K562 (cell line): ENCODE data around the gene PDE4D. TPM values are rescaled to one million over a fixed set of nuclear protein-coding genes. Genes with fewer than 3 reads are reported as not detected.
"Not testable (repeated sequence)": the region's sequence is repeated elsewhere in the genome, so short reads cannot be mapped to it uniquely, and the experiment has no call there.

Experiments used
- ATAC-seq: fragments of 200-7000 bp; cut with Tn5 transposase; 3 replicates; pipeline ENCODE4 v1.9.1; 2020; ENCODE audit warnings: moderate library complexity
- BruUV-seq: library from RNA; stranded (reverse); fragments of 400-500 nt; replicated peaks from 2 replicates; lab custom pipeline; 2021; lab: Mats Ljungman, UMichigan
- CTCF ChIA-PET: fragments of 300-600 bp; formaldehyde crosslinking; extraction: SDS; loops from one replicate; lab custom pipeline; 2021; ENCODE audit warnings: low intra/inter-chr PET ratio; lab: Yijun Ruan, JAX
- POLR2A ChIA-PET: fragments of 300-600, 350-650 bp; sonication (Branson Sonifier 250); formaldehyde crosslinking; extraction: SDS; loops from one replicate; lab custom pipeline; 2021; ENCODE audit warnings: antibody characterized with exemption, inconsistent platforms; lab: Yijun Ruan, JAX
- DNase-seq, 4 experiments: peaks; one replicate each; pipeline versions ENCODE4 v3.0.0 to v3.0.0-alpha.2; 2011 to 2018; ENCODE audit warnings: low spot score in 3 of 4, mixed read lengths in 3 of 4; ENCODE audit errors: extremely low read depth in 1 of 4
- FAIRE-seq: peaks from 2 replicates; lab custom pipeline; 2011; peaks lifted over from hg19 to GRCh38; lab: Jason Lieb, UNC
- H2AFZ ChIP-seq: 2 replicates; pipeline ENCODE4 v1.6.0; 2011; ENCODE audit warnings: low read depth, low read length, control low read depth, inconsistent platforms
- H3K27ac ChIP-seq: fragments of 200-600 bp; 3 replicates; pipeline ENCODE4 v1.8.0; 2011; ENCODE audit warnings: low read depth, mild to moderate bottlenecking, control low read depth, inconsistent platforms, low read length, moderate library complexity, mixed read lengths; ENCODE audit errors: extremely low read depth
- H3K27me3 ChIP-seq, 2 experiments: fragments of 300-600 bp in 1 of 2; 2 replicates in 1 of 2; 3 replicates in 1 of 2; pipeline versions ENCODE4 v1.6.0 to v1.8.0; 2011; ENCODE audit warnings: inconsistent platforms in 2 of 2, low read length in 2 of 2, mild to moderate bottlenecking in 1 of 2, mixed read lengths in 1 of 2, moderate library complexity in 1 of 2; ENCODE audit not compliant: control insufficient read depth in 2 of 2, insufficient read depth in 2 of 2
- H3K36me3 ChIP-seq: fragments of 300-600 bp; 3 replicates; pipeline ENCODE4 v1.8.0; 2011; ENCODE audit warnings: mild to moderate bottlenecking, low read length, inconsistent platforms; ENCODE audit not compliant: control insufficient read depth, insufficient read depth
- H3K4me1 ChIP-seq, 2 experiments: fragments of 200-600 bp in 1 of 2; replicated peaks in 1 of 2; 2 replicates in 1 of 2; 3 replicates in 1 of 2; pipeline versions ENCODE4 v1.5.1 to v1.8.0; 2011; ENCODE audit warnings: inconsistent platforms in 2 of 2, low read length in 2 of 2, mild to moderate bottlenecking in 1 of 2, mixed read lengths in 1 of 2, moderate library complexity in 1 of 2; ENCODE audit not compliant: control insufficient read depth in 2 of 2, insufficient read depth in 2 of 2
- H3K4me2 ChIP-seq: 2 replicates; pipeline ENCODE4 v1.6.1; 2011; ENCODE audit warnings: low read length, control low read depth, inconsistent platforms, mixed read lengths; ENCODE audit not compliant: insufficient read depth
- H3K4me3 ChIP-seq: fragments of 200-600 bp; sonication (generic), shearing (Covaris generic); 2 replicates; pipeline ENCODE4 v1.5.1; 2016; ENCODE audit warnings: control low read depth, inconsistent platforms
- H3K79me2 ChIP-seq: fragments of 200-600 bp; 3 replicates; pipeline ENCODE4 v1.8.0; 2011; ENCODE audit warnings: low read length, inconsistent platforms; ENCODE audit not compliant: control insufficient read depth, insufficient read depth
- H3K9ac ChIP-seq, 2 experiments: 2 replicates each; pipeline versions ENCODE4 v1.6.0 to v1.6.1; 2011; ENCODE audit warnings: low read depth in 2 of 2, low read length in 2 of 2, control low read depth in 1 of 2, inconsistent platforms in 1 of 2, mild to moderate bottlenecking in 1 of 2, mixed read lengths in 1 of 2; ENCODE audit not compliant: insufficient read depth in 1 of 2
- H3K9me1 ChIP-seq: one replicate; pipeline ENCODE4 v1.6.0; 2011; ENCODE audit warnings: inconsistent platforms, mild to moderate bottlenecking, low read length, moderate library complexity; ENCODE audit not compliant: control insufficient read depth, insufficient read depth
- H3K9me3 ChIP-seq: replicated peaks from 2 replicates; pipeline ENCODE4 v1.5.1; 2011; ENCODE audit warnings: low read depth, low read length, inconsistent platforms; ENCODE audit not compliant: control insufficient read depth, insufficient read depth
- H4K20me1 ChIP-seq: replicated peaks from 2 replicates; pipeline ENCODE4 v1.6.1; 2011; ENCODE audit warnings: low read length, inconsistent platforms, mixed read lengths; ENCODE audit not compliant: control insufficient read depth, insufficient read depth
- BHLHE40 ChIP-seq: IDR thresholded peaks from 2 replicates; pipeline ENCODE4 v1.6.1; 2011; ENCODE audit warnings: low read length, improper control_type of control experiment
- CREB1 ChIP-seq, 2 experiments: sonication (generic) in 1 of 2; formaldehyde crosslinking in 1 of 2; IDR thresholded peaks; 2 replicates each; pipeline versions ENCODE4 v1.6.1 to v1.8.0; 2012 to 2022; ENCODE audit warnings: inconsistent platforms in 1 of 2, mild to moderate bottlenecking in 1 of 2, missing genetic modification reagents in 1 of 2, moderate library complexity in 1 of 2
- NCOA2 ChIP-seq, 2 experiments: fragments of 450-650 bp; IDR thresholded peaks; 2 replicates each; pipeline ENCODE4 v1.6.1; 2018; ENCODE audit warnings: mild to moderate bottlenecking in 2 of 2, moderate library complexity in 1 of 2; ENCODE audit not compliant: partially characterized antibody in 2 of 2
- PHTF2 ChIP-seq: fragments of 250-450 bp; sonication (Bioruptor Pico); IDR thresholded peaks from 2 replicates; pipeline ENCODE4 v1.5.0; 2021; ENCODE audit warnings: mild to moderate bottlenecking
- RFX7 ChIP-seq: fragments of 250-450 bp; sonication (Bioruptor Pico); IDR thresholded peaks from 2 replicates; pipeline ENCODE4 v1.5.1; 2021; ENCODE audit warnings: mild to moderate bottlenecking
- SAP30 ChIP-seq: fragments of 200-600 bp; sonication (generic); IDR thresholded peaks from 2 replicates; pipeline ENCODE4 v1.6.1; 2012; ENCODE audit warnings: borderline replicate concordance, low read depth, mild to moderate bottlenecking, moderate library complexity, low read length, control low read depth, inconsistent platforms; ENCODE audit not compliant: insufficient read depth, poor library complexity, severe bottlenecking
- SIN3B ChIP-seq: fragments of 450-650 bp; IDR thresholded peaks from 2 replicates; pipeline ENCODE4 v1.6.1; 2017; ENCODE audit warnings: low read depth, mild to moderate bottlenecking, moderate library complexity
- SMAD4 ChIP-seq: fragments of 250-450 bp; sonication (Bioruptor Pico); conservative IDR thresholded peaks from 2 replicates; pipeline ENCODE4 v1.8.0; 2021; ENCODE audit warnings: inconsistent platforms, mild to moderate bottlenecking, moderate library complexity
- SMARCE1 ChIP-seq: fragments of 450-650 bp; IDR thresholded peaks from 2 replicates; pipeline ENCODE4 v1.7.1; 2016; ENCODE audit warnings: mild to moderate bottlenecking
- USF1 ChIP-seq: sonication (generic); formaldehyde crosslinking; IDR thresholded peaks from 2 replicates; pipeline ENCODE4 v1.9.0; 2022; ENCODE audit warnings: mild to moderate bottlenecking, missing genetic modification reagents
- ZBTB49 ChIP-seq: sonication (generic); formaldehyde crosslinking; IDR thresholded peaks from 2 replicates; pipeline ENCODE4 v1.8.0; 2022; ENCODE audit warnings: missing genetic modification reagents, mild to moderate bottlenecking, borderline replicate concordance
- ZNF140 ChIP-seq: fragments of 250-450 bp; sonication (Bioruptor Pico); IDR thresholded peaks from 2 replicates; pipeline ENCODE4 v1.8.0; 2021; ENCODE audit warnings: moderate library complexity, mild to moderate bottlenecking, inconsistent platforms
- ZNF766 ChIP-seq: fragments of 200-800 bp; sonication (Bioruptor generic); conservative IDR thresholded peaks from 2 replicates; pipeline ENCODE4 v1.6.1; 2016; ENCODE audit warnings: missing genetic modification characterization, missing compliant biosample characterization
- WGBS: fragments of 100-300 bp; shearing (Covaris generic); methylation state at CpG from one replicate; pipeline ENCODE4 v1.1.6; 2016; ENCODE audit warnings: low coverage, mixed read lengths; ENCODE audit not compliant: insufficient coverage; ENCODE audit errors: missing lambda C conversion rate; 5-methylcytosine and 5-hydroxymethylcytosine counted together
- in situ Hi-C: fragments of 300-500 bp; cut with MboI; formaldehyde crosslinking; loops from 4 replicates; pipeline ENCODE4 v1.15.0; 2018; ENCODE audit warnings: inconsistent platforms, mixed read lengths
- intact Hi-C: fragments of 100-400 bp; cut with micrococcal nuclease; formaldehyde crosslinking; loops from 2 replicates; pipeline ENCODE4 v1.14.2; 2022
- polyA plus RNA-seq, 8 experiments: library from polyadenylated mRNA; depleted of rRNA in 4 of 8; stranded (reverse) in 5 of 8; unstranded in 3 of 8; fragments of >200 nt; fragmentation: Nextera tagmentation in 2 of 8; fragmentation: Illumina TruSeq in 1 of 8; extraction: Ambion mirVana in 2 of 8; extraction: Trizol in 1 of 8; gene quantifications; 2 replicates each; pipeline versions ENCODE4 v1.2.1 to v1.2.3, GENCODE V29; 2011 to 2014; ENCODE audit warnings: inconsistent platforms in 1 of 8, missing spikeins in 1 of 8
- total RNA-seq, 7 experiments: library from RNA; depleted of rRNA in 6 of 7; stranded (reverse); fragments of >200 nt in 6 of 7; fragmentation: Illumina TruSeq in 2 of 7; extraction: Trizol in 2 of 7; gene quantifications; 2 replicates each; pipeline versions ENCODE4 v1.2.1 to v1.2.3, GENCODE V29; 2011 to 2021; ENCODE audit warnings: low replicate concordance in 1 of 7

The PDE4D gene
- total and polyA plus RNA-seq, 9 of the 15 experiments (the other 6 are each of a cell fraction or from before 2014, with no cell fraction given) = 0.04 to 0.46 (median 0.13) TPM

- TF ChIP-seq BHLHE40 = no peak
- TF ChIP-seq SAP30 = no peak
- TF ChIP-seq SIN3B = no peak
- TF ChIP-seq PHTF2 (CRISPR knock-in tag) = no peak
- no peak for TF ChIP-seq ZNF140 (CRISPR knock-in tag)
- TF ChIP-seq ZBTB49 (CRISPR knock-in tag) = no peak
- no peak for TF ChIP-seq USF1 (CRISPR knock-in tag)
- no peak for TF ChIP-seq NCOA2 (IDR thresholded peaks at IDR 0.05; ENCODE audit: partially characterized antibody in 2 of 2)
- TF ChIP-seq ZNF766 = no peak
- TF ChIP-seq SMAD4 (CRISPR knock-in tag) = no peak
- no peak for TF ChIP-seq SMARCE1
- TF ChIP-seq CREB1 (IDR thresholded peaks at IDR 0.05) = no peak
- no peak for TF ChIP-seq CREB1 (CRISPR knock-in tag; IDR thresholded peaks at IDR 0.05)
- no peak for TF ChIP-seq RFX7 (CRISPR knock-in tag)
- TF ChIP-seq, all 486 proteins: peak for 0
- no peak overlapping the region for H3K4me2 ChIP-seq
- H2AFZ ChIP-seq = no peak overlapping the region
- no peaks in the 10 kb centered on the region; the same call in 1 of the 2 replicates for H3K9me3 ChIP-seq
- no peaks in the 10 kb centered on the region for H3K36me3 ChIP-seq
- no peaks in the 10 kb centered on the region for H3K4me1 ChIP-seq
- H3K27ac ChIP-seq = no peak overlapping the region
- no peak overlapping the region for H3K4me3 ChIP-seq
- no TSS peak for BruUV-seq
- no peaks in the 10 kb centered on the region for H3K27me3 ChIP-seq
- intact Hi-C loops (no loop called here), in situ Hi-C loops (no loop called here)
- POLR2A ChIA-PET = no interaction called here
- 0% methylated on average over 3 of the region's 3 CpGs for WGBS
- CTCF ChIA-PET = no interaction called here
- no peaks in the 10 kb centered on the region for H3K9me1 ChIP-seq
- H3K9ac ChIP-seq = no peak overlapping the region
- no peak for FAIRE-seq
- DNase-seq = no peak
- no peak for ATAC-seq
- no peaks in the 10 kb centered on the region for H3K79me2 ChIP-seq
- no peaks in the 10 kb centered on the region for H4K20me1 ChIP-seq
These were observed 317.7 kb downstream of the PDE4D start for GRCh38 chr5:59575648-59576445.

- intact Hi-C loops, H3K4me3 ChIP-seq, ATAC-seq, DNase-seq, H4K20me1 ChIP-seq, POLR2A ChIA-PET, CTCF ChIA-PET, H3K9me3 ChIP-seq, H3K36me3 ChIP-seq, H3K79me2 ChIP-seq, FAIRE-seq, BruUV-seq, H3K27me3 ChIP-seq, H3K4me2 ChIP-seq, H2AFZ ChIP-seq, H3K9me1 ChIP-seq, in situ Hi-C loops, H3K4me1 ChIP-seq, H3K27ac ChIP-seq, H3K9ac ChIP-seq: not testable (repeated sequence)
- WGBS = 4% methylated on average over 4 of the region's 5 CpGs
These were observed 320.0 kb downstream of the PDE4D start for GRCh38 chr5:59573509-59573908.
